OCI-LY1 (cell line): ENCODE measurements around the gene C9orf50.

Experiments used
- H2AFZ ChIP-seq: fragments of 200-600 bp; sonication (generic), shearing (Covaris generic); 2 replicates; pipeline ENCODE4 v1.6.0; 2014; ENCODE audit warnings: antibody characterized with exemption, mild to moderate bottlenecking, low read length
- H3F3A ChIP-seq: fragments of 200-600 bp; sonication (generic), shearing (Covaris generic); 2 replicates; pipeline ENCODE4 v1.6.0; 2014; ENCODE audit warnings: mild to moderate bottlenecking, antibody characterized with exemption, low read length, moderate library complexity; ENCODE audit not compliant: insufficient read depth
- H3K27ac ChIP-seq: fragments of 200-600 bp; sonication (generic); 2 replicates; pipeline ENCODE4 v1.5.1; 2014; ENCODE audit warnings: low read length, mixed run types, mild to moderate bottlenecking, low read depth; ENCODE audit not compliant: poor library complexity, severe bottlenecking
- H3K27me3 ChIP-seq: fragments of 200-600 bp; sonication (generic); 2 replicates; pipeline ENCODE4 v1.6.0; 2014; ENCODE audit warnings: antibody characterized with exemption, mild to moderate bottlenecking, low read length, moderate library complexity; ENCODE audit not compliant: insufficient read depth
- H3K36me3 ChIP-seq: fragments of 200-600 bp; sonication (generic); 2 replicates; pipeline ENCODE4 v1.6.1; 2014; ENCODE audit warnings: mild to moderate bottlenecking, antibody characterized with exemption, low read length, moderate library complexity, mixed read lengths; ENCODE audit not compliant: insufficient read depth
- H3K4me1 ChIP-seq: fragments of 200-600 bp; sonication (generic); 2 replicates; pipeline ENCODE4 v1.5.1; 2014; ENCODE audit warnings: mild to moderate bottlenecking, low read length, moderate library complexity; ENCODE audit not compliant: insufficient read depth, severe bottlenecking
- H3K4me2 ChIP-seq: fragments of 200-600 bp; sonication (generic), shearing (Covaris generic); 2 replicates; pipeline ENCODE4 v1.6.1; 2014; ENCODE audit warnings: low read length
- H3K4me3 ChIP-seq: fragments of 200-600 bp; sonication (generic); 2 replicates; pipeline ENCODE4 v1.5.1; 2014; ENCODE audit warnings: low read length, low read depth, mild to moderate bottlenecking, mixed read lengths; ENCODE audit not compliant: poor library complexity, severe bottlenecking
- H3K79me2 ChIP-seq: fragments of 200-600 bp; shearing (Covaris generic); 2 replicates; pipeline ENCODE4 v1.6.1; 2016; ENCODE audit warnings: mixed run types, low read length, mixed read lengths; ENCODE audit not compliant: insufficient read depth
- H3K9ac ChIP-seq: fragments of 200-600 bp; sonication (generic), shearing (Covaris generic); 2 replicates; pipeline ENCODE4 v1.6.1; 2014; ENCODE audit warnings: mild to moderate bottlenecking, low read length, mixed read lengths
- H3K9me2 ChIP-seq: fragments of 200-600 bp; sonication (generic), shearing (Covaris generic); 2 replicates; pipeline ENCODE4 v1.6.1; 2014; ENCODE audit warnings: low read depth, mild to moderate bottlenecking, low read length, mixed read lengths
- H3K9me3 ChIP-seq: fragments of 200-600 bp; shearing (Covaris generic); 2 replicates; pipeline ENCODE4 v1.6.1; 2014; ENCODE audit warnings: low read length, mixed read lengths
- H4K20me1 ChIP-seq: fragments of 200-600 bp; sonication (generic), shearing (Covaris generic); 2 replicates; pipeline ENCODE4 v1.6.0; 2016; ENCODE audit warnings: mild to moderate bottlenecking, low read length; ENCODE audit not compliant: insufficient read depth
- CTCF ChIP-seq: fragments of 200-600 bp; sonication (generic), shearing (Covaris generic); IDR thresholded peaks from 2 replicates; pipeline ENCODE4 v1.5.1; 2017; ENCODE audit warnings: mild to moderate bottlenecking, antibody characterized with exemption, low read length, moderate library complexity, mixed read lengths
- EZH2 ChIP-seq: fragments of 200-600 bp; sonication (generic), shearing (Covaris generic); IDR thresholded peaks from 2 replicates; pipeline ENCODE4 v1.8.0; 2017; ENCODE audit warnings: borderline replicate concordance, mixed run types, mild to moderate bottlenecking, antibody characterized with exemption, low read length, moderate library complexity, mixed read lengths

The C9orf50 gene

GRCh38 chr9:129562514-129562913 lies 58.4 kb downstream of the C9orf50 start:
- Histone ChIP-seq H4K20me1 (no peaks in the 10 kb centered on the region), H3K27ac (no peak overlapping the region), H3K4me2 (no peak overlapping the region), H3K27me3 (no peaks in the 10 kb centered on the region; the same call in 1 of the 2 replicates), H3K79me2 (no peaks in the 10 kb centered on the region), H3F3A (no peaks in the 10 kb centered on the region), H3K4me3 (no peak overlapping the region), H3K4me1 (no peaks in the 10 kb centered on the region), H2AFZ (no peak overlapping the region), H3K9me3 (no peaks in the 10 kb centered on the region), H3K36me3 (no peaks in the 10 kb centered on the region), H3K9ac (no peak overlapping the region), H3K9me2 (no peaks in the 10 kb centered on the region)
- TF ChIP-seq EZH2 (no peak), CTCF (no peak)
